ENCODE measurements around the gene AAR2.

DNA sequence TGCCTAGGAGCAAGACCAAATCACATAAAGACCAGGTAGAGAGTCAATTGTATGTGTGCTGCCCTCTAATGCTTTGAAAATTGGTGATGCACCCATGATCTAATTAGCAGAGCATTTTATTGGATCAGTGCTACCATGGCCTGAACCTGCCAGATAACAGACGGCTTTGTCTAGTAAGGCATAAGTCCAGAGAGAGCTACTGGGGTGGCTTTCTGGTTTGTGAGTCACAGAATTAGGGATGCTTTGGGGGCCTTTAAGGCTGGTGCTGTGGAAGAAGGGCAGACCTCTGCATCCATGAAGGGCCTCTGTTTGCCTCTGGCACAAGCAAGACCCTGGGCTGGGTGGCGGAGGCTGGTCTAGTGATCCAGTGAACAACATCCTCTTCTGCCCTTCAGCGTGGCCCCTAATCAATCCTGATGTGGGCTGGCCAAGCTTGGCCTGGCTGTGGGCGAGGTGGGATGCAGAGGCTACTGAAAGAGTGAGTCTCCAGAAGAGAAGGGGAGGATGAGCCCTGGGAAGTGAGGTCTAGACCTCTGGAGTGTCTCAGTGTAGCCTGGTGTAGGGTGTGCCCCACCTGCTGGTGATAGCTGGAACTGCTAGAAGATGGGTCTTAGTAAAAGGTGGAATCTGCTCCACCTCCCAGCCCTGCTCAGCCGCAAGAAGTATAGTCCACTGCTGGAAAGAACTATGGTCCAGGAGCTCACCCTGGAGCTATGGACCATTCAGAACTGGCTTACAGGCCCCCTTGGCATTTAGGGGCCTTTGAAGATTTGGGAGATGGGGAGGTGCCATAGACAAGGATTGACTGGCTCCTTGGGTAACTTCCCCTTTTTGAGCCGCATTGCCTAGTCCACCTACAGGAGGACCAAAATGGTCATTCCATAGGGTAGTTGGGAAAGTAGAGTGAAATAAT, 36.7 kb upstream of the AAR2 start:
- TF ChIP-seq, protein P1, sequence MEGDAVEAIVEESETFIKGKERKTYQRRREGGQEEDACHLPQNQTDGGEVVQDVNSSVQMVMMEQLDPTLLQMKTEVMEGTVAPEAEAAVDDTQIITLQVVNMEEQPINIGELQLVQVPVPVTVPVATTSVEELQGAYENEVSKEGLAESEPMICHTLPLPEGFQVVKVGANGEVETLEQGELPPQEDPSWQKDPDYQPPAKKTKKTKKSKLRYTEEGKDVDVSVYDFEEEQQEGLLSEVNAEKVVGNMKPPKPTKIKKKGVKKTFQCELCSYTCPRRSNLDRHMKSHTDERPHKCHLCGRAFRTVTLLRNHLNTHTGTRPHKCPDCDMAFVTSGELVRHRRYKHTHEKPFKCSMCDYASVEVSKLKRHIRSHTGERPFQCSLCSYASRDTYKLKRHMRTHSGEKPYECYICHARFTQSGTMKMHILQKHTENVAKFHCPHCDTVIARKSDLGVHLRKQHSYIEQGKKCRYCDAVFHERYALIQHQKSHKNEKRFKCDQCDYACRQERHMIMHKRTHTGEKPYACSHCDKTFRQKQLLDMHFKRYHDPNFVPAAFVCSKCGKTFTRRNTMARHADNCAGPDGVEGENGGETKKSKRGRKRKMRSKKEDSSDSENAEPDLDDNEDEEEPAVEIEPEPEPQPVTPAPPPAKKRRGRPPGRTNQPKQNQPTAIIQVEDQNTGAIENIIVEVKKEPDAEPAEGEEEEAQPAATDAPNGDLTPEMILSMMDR (IDR thresholded peaks at IDR 0.05; ENCODE audit: low read depth, low read length), result peak; percentile 89
- no peak for TF ChIP-seq EZH2phosphoT487 (IDR thresholded peaks at IDR 0.05; ENCODE audit: low read depth)
